Activated CD4-positive, alpha-beta T cell treated with anti-CD3 and anti-CD28 coated beads for 1 hour (primary cell): ENCODE results near the gene ITM2B.
"Not testable (repeated sequence)": the region's sequence is repeated elsewhere in the genome, so short reads cannot be mapped to it uniquely, and the experiment has no call there.

Source experiments
- DNase-seq: peaks from one replicate; pipeline ENCODE4 v3.0.0-alpha.2; 2020

Gene ITM2B

DNA sequence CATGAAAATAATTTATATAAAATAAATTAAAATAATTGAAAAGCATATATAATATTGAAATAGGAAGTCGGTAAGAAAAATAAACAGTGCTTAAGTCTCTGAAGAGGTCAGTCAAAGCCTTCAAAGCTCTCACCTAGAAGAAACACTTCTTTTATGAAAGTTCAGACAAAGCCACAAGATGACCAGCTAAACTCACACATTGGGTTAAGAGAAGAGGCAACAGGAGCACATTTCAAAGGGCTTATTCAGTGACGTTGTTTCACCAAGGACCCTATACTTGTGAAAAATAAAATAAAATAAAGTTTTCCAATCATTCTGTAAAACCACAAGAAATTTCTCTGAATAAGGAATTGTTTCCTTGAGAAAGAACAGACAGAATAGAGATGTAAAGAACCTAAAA lies 2.5 kb upstream of the ITM2B start:
- DNase-seq, result no peak

DNA sequence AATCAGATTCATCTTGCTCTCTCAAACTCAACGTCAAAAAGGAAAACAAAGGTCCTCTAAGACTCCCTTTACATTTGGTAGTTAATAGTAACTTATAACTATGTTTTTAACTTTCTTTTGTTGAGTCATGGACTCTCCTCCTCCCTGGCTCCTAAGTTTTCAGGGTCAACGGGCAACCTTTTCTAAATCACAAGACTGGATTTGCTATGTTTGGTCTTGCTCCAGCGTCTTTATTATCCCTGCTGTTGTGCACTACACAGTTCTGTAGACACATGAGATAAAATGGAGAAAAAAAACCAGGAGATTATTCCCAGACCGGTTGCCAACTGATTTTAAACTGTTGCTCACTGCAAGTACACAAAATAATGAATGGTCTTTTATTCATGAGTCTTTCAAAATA lies 1.9 kb upstream of the ITM2B start:
- DNase-seq, result no peak

- no peak for DNase-seq
Measured at GRCh38 chr13:48231933-48232332, 1.1 kb upstream of the ITM2B start.

DNA sequence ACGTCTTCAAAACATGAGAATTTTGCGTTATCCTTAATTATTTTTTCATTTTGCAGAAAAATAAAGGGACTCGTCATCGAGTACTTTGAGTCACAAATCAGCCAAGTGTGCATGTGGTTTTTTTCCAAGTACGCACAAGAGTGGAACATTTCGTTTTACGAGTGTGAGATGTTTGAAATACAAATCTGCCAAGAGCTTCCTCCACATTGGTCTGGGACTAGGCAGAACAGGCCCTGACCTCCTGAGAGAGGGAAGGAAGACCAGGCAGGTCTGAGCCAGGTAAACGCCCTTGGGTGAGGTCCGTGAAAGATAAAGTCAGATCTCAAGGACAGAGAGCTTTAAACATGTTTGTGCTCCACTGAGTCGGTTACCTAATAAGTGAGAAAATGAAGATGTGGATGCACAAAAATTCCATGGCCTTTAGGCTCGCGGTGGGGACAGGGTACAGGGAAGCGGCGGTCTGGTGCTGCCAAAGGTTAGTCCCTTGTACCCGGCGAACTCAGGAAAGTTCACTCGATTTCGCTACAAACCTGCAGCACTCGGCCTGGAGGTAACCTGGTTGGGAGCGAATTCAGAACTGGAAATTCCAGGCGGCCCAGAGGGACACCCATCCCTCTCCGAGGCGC lies 473 bp upstream of the ITM2B start:
- DNase-seq, result no peak

DNA sequence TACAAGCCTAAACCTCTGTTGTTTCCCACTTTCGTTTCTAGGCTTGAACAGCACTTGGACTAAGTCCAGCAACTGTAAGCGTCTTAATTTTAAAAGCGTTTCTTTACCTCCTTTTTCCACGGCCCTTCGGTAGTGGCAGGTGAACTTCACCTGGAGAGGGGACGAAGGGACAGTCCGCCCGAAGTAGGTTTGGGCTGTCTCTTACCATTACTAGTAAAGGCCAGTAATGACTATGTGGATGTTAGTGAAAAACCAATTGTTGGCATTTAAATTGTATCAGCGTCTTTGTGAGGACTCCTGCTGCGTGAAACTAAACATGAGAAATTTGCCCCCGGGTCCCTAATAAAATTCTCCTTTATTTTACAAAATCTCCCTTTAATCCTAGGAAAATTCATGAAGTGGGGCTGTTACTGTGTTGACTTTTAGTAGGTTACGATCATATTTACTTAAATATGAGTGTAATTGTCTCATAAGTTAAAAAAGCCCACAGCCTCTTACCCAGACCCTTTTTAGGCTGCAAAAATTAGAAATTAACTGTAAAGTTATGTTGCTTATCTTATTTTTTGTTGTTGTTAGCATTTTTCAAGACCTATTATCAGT lies 983 bp downstream of the ITM2B start:
- no peak for DNase-seq

DNA sequence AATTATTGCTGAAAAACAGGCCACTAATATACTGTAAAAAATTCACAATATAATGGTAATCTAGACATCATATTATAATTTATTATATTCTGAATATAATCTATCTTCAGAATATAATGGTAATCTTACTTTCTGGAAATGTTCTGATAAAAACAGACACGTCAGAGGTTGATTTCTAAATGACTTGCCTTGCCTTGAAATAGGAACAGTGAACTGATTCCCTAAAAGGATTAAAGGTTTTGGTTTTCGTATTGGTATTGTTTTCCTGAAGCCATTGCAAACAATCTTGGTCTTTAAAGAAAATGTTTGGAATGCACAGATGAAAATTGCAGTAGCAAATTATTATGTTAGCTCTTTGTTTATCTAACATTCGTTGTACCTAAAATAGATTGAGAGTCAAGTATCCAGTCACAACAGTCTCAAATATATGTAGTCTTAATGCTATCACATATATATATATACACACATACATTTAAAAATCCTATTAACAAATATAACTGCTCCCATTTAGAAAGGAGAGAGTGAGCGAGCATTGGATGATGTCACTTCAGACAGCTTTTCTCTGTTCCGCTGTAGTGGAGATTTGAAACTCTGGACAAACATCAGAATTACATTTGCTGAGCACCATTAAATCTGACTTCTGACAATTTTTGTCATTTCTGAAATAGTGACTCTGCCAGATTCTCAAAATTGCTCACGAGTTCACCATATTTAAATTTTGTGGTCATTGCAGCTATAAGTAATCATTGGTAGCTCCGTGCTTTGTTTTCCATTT lies 1.7 kb downstream of the ITM2B start:
- DNase-seq, result no peak

- no peak for DNase-seq
Measured at GRCh38 chr13:48235341-48236135, 2.5 kb downstream of the ITM2B start.

- DNase-seq, result no peak
Measured at GRCh38 chr13:48236528-48237353, 3.7 kb downstream of the ITM2B start.

DNA sequence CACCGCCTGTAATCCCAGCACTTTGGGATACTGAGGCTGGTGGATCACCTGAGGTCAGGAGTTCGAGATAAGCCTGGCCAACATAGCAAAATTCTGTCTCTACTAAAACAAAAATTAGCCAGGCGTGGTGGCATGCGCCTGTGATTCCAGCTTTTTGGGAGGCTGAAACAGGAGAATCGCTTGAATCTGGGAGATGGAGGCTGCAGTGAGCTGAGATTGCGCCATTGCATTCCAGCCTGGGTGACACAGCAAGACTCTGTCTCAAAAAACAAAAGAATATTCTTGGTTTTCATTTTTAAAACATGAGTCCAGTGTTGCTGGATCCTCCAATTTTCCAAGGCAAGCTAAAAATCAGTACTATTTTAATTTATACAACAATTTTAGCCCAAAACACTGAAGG lies 6.4 kb downstream of the ITM2B start:
- DNase-seq, result not testable (repeated sequence)

DNA sequence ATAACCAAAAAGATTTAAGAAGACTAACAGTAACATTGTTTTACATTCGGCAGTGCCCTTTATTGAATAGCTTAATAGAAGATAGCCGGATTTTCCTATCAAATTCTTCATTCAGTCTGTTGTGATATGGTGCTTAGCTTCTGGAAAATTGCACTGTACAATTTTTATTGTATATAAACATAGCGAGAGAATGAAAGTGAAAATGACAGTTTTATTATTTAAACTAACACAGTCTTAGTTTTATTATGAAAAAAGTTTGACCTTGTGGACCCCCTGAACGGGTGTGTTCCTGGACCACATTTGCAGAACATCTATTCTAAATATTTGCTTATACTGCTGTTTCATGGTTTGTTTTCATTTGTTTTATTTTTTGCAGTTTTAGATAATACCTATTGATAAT lies 8.6 kb downstream of the ITM2B start:
- no peak for DNase-seq

DNA sequence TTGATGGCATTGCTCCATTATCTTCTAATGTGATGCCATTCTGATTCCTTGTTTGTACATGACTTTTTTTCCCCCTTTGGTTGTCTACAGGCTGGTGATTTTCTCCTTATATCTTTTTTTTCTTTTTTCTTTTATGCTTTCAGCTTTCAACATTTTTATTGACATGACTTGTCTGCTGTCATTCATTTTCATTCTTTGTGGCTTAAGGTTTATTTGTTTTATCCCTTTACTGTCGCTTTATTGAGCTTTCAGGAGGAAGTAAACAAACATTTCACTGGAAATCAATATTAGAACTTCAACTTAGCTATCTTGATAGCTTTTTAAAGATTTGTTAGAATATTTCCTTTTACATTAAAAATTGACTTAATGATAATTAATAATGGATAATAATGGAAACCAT lies 9.7 kb downstream of the ITM2B start:
- no peak for DNase-seq

- DNase-seq, result no peak
Measured at GRCh38 chr13:48244159-48244558, 11.2 kb downstream of the ITM2B start.

DNA sequence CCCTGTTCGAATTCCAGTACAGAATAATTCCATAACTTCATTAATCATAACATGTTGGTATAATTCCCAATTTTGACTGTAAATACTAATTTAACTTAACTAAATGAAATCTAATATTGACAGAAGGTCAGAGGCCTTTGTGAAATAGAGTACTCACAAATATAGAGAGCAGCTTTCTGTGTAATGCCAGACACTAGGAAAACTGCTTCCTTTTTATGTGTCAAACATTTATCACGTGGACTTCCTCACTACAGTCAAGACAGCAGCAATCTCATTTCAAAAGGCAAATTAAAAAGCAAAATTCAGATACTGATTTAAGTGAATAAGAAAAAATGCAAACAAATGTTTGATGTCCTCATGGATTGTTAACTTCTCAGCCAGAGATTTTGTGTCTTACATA lies 13.1 kb downstream of the ITM2B start:
- no peak for DNase-seq

DNA sequence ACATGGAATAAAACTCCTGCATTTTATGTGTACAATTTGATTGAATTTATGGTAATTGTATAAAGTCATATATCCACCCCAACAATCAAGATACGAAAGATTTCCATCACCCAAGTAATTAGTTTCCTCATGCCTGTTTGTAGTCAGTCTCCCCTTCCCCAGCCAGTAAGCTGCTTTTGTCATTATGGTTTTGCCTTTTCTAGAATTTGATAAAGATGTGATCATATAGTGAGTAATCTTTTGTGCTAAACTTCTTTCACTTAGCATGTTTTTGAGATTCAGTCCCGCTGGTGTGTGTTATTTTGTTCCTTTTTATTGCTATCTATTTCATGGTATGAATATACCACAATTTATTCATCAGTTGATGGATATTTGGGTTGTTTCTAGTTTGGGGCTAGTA lies 16.0 kb downstream of the ITM2B start:
- DNase-seq, result no peak

- DNase-seq, result no peak
Measured at GRCh38 chr13:48251611-48252081, 18.6 kb downstream of the ITM2B start.

DNA sequence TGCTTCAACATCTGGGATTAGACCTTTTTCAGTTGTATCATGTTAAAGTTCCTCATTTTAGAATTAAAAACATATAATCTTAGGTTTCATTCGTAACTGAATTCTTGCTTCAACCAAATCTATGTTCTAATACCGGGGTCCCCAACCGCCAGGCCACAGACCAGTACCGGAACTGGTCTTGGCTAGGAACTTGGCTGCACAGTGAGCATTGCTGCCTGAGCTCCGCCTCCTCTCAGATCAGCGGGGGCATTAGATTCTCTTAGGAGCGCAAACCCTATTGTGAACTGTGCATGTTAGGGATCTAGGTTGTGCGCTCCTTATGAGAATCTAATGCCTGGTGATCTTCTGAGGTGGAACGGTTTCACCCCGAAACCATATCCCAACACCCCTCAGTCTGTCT lies 19.2 kb downstream of the ITM2B start:
- no peak for DNase-seq

- DNase-seq, result no peak
Measured at GRCh38 chr13:48253849-48254248, 20.8 kb downstream of the ITM2B start.

GRCh38 chr13:48255090-48255489 lies 22.1 kb downstream of the ITM2B start:
- DNase-seq, result no peak

DNA sequence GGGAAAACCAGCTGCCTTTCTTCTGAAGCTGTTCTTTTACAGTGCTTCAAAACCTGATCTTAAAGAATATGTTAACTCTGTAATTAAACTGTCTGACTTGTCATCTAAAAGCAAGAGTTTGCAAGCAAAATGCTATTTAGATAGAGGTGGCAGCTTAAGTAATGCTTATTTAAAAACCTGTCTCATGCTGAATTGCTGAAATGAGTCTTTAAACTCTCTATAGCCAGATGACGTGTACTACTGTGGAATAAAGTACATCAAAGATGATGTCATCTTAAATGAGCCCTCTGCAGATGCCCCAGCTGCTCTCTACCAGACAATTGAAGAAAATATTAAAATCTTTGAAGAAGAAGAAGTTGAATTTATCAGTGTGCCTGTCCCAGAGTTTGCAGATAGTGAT lies 22.9 kb downstream of the ITM2B start:
- no peak for DNase-seq

GRCh38 chr13:48258002-48258401 lies 25.0 kb downstream of the ITM2B start:
- no peak for DNase-seq

- no peak for DNase-seq
Measured at GRCh38 chr13:48258430-48258829, 25.4 kb downstream of the ITM2B start.

GRCh38 chr13:48260970-48261369 lies 28.0 kb downstream of the ITM2B start:
- no peak for DNase-seq

- DNase-seq, result no peak
Measured at GRCh38 chr13:48263196-48263595, 30.2 kb downstream of the ITM2B start.
